WI38 (cell line): ENCODE data around the gene WHAMM.

Experiments
- H3K4me3 ChIP-seq: 2 replicates; pipeline ENCODE4 v1.5.1; 2011; ENCODE audit warnings: low read depth, mild to moderate bottlenecking, control low read depth, low read length
- CTCF ChIP-seq: IDR thresholded peaks from 2 replicates; pipeline ENCODE4 v1.5.1; 2012; ENCODE audit warnings: low read depth, mild to moderate bottlenecking, control low read depth, low read length

WHAMM gene

GRCh38 chr15:82790321-82790720 lies 19.1 kb upstream of the WHAMM start:
- H3K4me3 ChIP-seq, result no peak overlapping the region
- no peak for TF ChIP-seq CTCF

- TF ChIP-seq CTCF, result no peak
- no peak overlapping the region for H3K4me3 ChIP-seq
Measured at GRCh38 chr15:82792068-82792467, 17.4 kb upstream of the WHAMM start.

GRCh38 chr15:82793737-82794136 lies 15.7 kb upstream of the WHAMM start:
- TF ChIP-seq CTCF, result no peak
- no peak overlapping the region for H3K4me3 ChIP-seq

- TF ChIP-seq CTCF, result no peak
- H3K4me3 ChIP-seq, result no peak overlapping the region
Measured at GRCh38 chr15:82798104-82798503, 11.3 kb upstream of the WHAMM start.

GRCh38 chr15:82798531-82799166 lies 10.8 kb upstream of the WHAMM start:
- H3K4me3 ChIP-seq, result no peak overlapping the region
- TF ChIP-seq CTCF, result no peak

- no peak for TF ChIP-seq CTCF
- H3K4me3 ChIP-seq, result no peak overlapping the region
Measured at GRCh38 chr15:82799183-82799841, 10.1 kb upstream of the WHAMM start.

- TF ChIP-seq CTCF, result no peak
- no peak overlapping the region for H3K4me3 ChIP-seq
Measured at GRCh38 chr15:82802497-82802896, 6.9 kb upstream of the WHAMM start.
